ENCODE measurements around the gene DLGAP1.

DLGAP1 gene

GRCh38 chr18:3885209-3885792 is 569.8 kb downstream of the DLGAP1 start:
- DNase-seq: no peak

GRCh38 chr18:3879836-3880120 is 575.3 kb downstream of the DLGAP1 start:
- no peak for DNase-seq

DNA sequence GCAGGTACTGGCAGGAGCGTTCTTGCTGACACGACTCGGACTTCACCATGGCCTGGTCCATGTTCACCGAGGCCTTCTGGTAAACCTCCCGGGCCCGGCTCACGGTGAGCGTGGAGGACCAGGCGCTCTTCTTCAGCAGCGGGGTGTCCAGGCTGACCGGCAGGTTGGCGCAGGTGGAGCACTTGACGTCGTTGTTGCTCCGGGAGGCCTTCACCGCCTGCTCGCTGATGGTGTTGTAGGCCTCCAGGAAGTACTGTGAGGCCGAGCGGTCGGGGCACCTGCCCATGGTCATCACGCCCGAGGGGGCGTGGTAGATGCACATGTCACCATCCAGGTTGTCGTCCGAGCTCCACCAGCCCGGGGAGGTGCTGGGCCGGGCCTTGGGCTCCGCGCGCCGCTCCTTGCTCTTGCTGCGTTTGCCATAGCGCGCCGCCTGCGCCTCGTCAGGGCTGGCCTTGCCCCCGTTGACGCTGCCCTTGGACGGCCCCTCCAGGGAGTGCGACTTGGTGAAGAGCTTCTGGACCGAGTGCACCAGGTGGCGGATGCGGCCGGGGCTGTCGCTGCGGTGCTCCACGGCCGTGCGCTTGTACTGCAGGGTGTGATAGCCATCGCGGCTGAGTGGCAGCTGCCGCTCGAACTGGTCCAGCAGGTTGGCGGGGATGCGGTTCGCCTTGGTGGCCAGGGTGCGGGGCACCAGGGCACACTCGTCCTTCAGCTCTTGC is 575.8 kb downstream of the DLGAP1 start:
- DNase-seq: no peak

DNA sequence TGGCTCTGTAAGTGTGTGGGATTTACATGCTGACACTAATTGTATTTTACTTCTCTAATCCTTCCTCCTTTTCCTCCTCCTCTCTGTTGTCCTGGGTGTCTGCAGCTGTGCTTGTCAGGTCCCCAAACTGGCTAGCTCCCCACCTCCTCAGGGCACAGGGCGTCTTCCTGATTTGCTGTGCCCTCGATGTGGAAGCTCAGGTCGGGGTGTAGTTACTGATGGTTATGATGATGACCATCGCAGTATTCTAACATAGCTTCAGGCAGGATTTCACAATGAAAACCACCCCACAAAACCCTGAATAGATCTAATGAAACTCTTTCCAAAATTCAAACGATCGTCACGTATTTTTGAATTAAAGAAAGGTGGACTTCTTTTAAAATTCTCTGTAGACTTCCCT is 576.7 kb downstream of the DLGAP1 start:
- no peak for DNase-seq

DNA sequence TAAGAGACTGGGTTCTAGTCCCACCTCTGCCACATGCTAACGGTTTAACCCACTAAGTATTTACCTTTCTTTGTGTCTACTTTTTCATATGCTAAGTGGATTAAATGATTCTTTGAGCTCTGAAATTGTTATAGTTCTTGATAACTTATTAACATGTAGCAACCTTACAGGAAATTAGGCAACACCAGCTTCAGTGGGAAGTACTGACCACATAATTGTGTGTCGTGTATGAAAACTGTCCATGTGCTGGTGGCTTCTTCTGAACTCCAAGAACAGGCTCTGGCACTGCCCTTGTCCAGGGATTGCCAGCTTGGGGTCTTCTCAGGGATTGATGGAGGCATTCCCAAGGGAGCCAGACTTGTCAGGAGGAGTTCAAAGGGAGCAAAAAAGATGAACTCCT is 577.4 kb downstream of the DLGAP1 start:
- DNase-seq: no peak

DNA sequence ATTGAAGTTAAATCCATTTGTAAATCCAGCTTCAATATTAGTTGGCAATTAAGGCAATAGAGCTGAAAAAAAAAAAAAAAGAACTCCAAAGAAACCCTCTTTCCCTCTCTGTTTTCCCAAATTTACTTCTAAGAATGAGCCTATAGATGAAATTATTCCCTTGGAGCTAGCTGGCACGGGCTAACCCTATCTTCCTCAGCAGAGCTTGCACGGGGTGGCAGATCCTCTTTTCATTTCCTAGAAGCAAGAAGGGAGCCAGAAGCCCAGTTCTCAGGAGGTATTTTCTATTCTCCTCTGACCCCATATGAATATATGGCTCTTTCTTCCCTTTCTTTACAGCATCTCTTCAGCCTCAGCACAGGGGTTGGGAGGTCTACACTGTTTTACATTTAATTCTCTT is 579.1 kb downstream of the DLGAP1 start:
- DNase-seq: no peak

DNA sequence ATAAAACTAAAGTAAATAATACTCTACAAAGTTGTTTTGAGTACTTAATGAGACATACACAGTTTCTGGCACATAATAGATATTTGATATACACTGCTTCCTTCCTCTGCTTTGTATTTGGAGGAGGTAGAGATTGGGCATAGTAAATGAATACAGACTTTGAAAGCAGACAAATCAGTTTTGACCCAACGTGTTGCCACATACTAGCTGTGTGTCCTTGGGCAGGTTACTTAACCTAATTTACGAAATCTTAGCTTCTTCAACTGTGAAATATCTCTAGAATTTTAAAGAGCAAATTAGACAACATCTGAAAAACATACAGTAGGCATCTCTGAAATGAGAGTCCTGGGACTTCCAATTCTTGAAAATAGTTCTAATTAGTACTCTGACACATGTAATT is 579.7 kb downstream of the DLGAP1 start:
- no peak for DNase-seq

DNA sequence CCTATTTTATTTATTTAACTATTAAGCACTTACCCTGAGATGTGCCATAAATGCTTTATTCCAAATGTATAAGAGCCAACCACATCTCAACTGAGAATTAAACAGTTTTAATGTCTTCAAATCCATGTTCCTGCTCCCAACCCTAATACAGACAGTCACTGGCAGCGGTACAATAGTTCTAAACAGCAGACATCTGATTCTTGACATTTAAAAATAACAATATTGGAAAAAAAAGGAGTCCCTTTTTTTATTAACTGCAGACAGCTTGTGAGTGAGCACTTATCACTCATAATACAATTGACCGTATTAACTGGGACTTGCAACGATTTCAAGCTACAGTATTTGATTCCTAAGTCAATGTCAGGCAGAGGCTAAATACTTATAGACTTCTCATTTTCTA is 580.5 kb downstream of the DLGAP1 start:
- no peak for DNase-seq

DNA sequence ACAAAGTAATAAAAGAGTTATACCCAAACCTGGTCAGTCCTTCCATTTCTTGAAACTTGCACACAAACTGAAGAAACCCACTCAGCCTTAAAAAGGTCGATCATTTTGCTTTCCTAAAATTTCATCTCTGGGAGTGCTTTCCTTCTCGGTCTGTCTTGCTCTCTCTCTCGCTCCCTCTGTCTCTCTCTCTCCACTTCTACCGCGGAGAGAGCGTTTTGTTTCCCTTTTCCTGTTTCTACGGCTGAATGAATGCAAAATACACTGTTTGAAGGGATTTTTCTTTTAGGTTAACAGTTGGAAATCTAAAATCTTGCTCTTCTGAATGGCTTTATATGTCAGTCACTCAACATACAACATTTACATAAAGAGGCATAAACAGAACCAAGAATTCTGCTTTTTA is 581.0 kb downstream of the DLGAP1 start:
- DNase-seq: no peak

DNA sequence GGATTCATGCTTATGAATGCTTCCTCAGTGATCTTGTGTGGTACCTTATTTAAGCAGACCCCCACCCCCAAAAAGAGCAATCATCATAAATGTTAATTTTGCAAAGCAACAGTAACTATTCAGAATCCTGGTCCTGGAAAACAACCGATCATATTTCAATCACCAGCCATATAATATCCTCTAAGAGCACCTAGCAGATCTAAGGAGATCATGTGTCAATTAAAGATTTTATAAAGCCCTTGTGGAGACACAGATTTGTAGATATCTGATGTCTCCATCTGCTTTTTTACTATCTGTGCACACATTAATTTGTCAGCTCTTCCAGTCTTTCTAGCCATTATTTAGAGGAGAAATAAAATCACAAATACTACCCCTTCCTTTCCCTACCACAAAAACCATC is 581.4 kb downstream of the DLGAP1 start:
- DNase-seq: no peak

DNA sequence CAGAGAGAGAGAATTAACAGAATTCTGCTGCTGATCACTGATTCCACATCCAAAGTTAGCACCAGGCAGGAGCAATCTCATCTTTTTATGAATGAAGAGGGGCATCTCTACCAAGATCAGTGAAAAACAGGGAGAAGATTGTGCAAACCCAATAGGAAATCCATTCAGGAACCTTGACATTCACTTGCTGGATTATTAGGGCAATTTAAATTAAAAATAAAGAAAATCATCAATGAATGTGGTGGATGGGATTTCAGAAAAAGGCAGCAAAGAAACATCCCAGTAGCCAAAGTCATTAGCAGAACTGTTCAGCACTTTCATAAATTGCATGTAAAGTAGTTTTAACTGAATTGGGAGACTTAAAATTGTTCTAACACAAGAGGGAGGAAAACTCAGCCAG is 581.9 kb downstream of the DLGAP1 start:
- DNase-seq: no peak

- DNase-seq: no peak
Measured at GRCh38 chr18:3872641-3873040, 582.5 kb downstream of the DLGAP1 start.

DNA sequence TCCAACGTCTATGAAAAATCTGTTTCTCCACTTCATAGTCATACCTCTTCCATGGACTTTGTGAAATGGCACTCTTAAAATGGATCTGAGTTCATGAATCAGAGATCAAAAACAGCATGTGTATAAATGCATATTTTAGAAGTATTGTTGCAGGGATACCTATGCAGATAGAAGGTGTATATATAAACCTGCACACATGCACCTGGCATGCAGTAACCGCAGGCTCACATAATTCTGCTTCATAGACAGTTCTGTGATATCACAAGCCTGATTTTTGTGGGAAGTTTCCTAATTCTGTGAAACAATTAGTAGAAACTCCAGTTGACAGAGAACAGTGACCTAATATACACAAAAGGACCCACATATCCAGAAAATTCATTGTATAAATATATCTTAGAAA is 583.4 kb downstream of the DLGAP1 start:
- no peak for DNase-seq

DNA sequence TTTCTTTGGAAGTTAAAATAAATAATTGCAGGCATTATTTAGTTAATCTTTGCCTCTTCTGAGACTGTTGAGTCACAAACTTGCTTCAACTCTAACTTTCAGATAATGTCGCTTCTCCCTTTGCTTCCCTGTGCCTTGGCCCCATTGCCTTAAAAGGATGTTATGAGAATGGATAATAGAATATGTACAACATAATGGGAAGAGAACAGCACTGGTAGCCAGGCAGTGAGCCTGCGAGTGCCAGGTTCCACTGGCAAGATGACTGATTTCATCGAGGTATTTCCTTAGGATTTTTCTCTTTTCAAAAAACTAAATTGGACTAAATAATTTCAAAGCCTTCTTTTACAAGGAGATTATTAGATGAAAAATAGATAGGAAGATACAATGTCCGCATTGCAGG is 584.2 kb downstream of the DLGAP1 start:
- DNase-seq: no peak

GRCh38 chr18:3869848-3870247 is 585.3 kb downstream of the DLGAP1 start:
- DNase-seq: no peak

DNA sequence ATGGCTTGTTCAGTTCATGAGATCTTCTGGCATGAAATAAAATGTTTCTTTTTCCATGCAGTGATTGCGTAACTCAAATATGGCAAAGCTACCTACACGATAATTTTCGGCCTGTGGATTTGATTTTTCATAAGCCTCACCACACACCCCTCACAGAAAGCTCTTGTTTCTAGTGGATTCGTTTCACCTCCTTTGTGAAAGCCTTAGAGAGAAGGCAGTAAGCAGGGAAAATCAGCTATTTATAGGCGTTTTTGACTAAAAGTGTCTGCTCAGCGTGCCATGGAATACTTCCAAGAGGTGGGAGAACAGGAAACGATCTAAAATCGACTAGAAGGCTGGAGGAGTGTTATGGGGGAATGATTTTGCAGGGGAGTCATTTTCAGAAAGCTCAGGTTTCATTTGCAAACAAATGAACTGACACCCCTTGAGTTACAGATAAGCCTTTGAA is 587.2 kb downstream of the DLGAP1 start:
- DNase-seq: no peak

GRCh38 chr18:3867236-3867635 is 587.9 kb downstream of the DLGAP1 start:
- no peak for DNase-seq

DNA sequence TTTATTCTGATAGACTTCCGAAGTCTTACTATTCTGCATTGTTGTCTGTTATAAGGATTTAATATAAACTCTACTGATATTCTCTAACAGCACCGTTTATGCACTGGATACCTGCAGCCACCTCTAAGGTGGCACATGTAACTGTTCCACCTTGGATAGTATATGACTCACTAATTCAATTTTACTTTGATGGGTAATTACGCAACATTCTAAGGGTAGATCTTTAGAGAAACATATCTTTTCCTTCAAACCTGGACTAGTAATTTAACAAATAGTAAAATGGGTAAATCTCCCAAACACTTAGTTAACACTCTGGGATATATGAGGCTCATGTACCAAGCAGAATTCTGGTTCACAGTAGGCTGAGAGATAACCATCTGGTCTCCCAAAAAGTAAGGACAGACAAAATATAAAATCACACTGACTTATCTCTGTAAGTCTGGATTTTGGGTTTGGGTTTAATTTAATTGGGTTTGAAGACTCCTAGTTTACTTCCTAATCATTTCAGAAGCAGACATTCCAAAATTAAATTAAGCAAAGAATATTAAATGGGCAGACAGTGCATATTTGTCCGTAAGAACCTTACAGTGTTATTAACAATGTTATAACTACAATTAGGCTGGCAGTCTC is 590.3 kb downstream of the DLGAP1 start:
- DNase-seq: no peak

DNA sequence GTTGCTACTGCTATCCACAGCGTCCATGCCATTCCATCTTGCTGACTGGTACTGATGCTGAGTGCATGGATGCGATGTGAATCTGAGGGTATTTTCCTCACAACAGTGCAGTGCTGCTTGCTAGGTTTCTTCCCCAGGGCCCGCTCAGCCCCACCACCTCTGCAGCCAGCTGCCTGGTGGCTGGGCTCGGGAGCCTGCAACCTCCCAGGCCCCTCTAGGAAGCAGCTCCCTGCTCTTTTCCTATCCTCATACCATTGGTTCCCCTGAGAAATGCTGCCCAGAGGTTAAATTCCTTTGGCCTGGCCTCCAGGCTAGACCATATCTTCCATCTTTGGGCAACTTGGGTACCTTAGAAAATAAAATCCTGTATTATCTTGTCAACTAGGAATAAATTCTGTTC is 591.5 kb downstream of the DLGAP1 start:
- DNase-seq: no peak

- no peak for DNase-seq
Measured at GRCh38 chr18:3863006-3863405, 592.1 kb downstream of the DLGAP1 start.

DNA sequence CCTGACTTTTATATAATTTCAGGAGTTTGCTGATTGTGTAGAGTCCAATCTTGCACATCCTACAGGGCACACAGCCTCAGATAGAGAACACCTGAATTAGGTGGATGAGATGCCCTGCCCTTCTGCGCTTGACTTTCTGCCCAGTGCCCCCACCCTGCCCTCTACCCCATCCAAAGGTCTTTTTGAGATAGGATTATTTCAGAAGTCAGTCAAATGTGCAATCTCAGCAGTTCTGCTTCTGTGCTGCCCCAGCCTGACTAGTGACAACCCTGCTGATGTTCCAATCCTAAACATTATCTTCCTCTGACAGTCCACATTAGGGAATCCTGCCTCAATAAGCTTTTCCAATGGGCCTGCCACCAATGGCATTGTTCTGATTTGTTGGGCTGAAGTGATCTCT is 593.6 kb downstream of the DLGAP1 start:
- DNase-seq: no peak

DNA sequence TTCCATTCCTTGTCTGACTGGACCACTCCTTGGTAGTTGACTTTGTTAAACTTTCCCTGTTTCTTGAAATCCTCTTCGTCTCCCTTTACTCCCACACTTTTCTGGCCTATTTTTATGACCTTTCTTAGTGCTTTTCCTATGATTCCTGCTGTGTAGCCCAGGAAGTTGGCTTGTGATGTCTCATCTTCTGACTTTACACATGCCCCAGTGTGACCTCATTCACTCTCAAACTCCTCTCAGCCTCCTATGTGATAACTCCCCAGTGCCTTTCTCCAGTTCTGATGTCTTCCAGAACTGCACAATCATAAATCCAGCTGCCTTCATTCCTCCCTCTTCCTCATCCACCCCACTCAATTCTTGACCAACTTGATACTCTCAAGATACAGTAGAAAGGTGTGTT is 597.6 kb downstream of the DLGAP1 start:
- DNase-seq: no peak

DNA sequence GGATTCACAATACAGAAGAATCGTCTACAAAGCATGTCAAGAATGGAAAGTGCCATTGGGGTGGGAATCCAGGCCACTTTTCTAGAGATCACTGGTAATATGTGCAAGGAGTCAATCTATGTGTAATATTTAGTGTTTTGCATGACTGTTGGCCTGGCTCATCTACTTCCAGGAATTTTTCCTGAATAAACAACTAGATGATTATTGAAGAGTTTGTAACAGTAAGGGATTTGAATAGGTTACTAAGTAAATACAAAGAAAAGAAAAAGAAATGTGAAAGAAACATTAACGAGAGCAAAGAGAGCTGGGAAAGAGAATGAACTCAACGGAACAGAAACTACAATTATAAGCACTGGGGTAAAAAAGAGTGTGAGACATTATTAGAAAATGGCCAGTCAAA is 599.1 kb downstream of the DLGAP1 start:
- DNase-seq: no peak

- no peak for DNase-seq
Measured at GRCh38 chr18:3852321-3852720, 602.8 kb downstream of the DLGAP1 start.

DNA sequence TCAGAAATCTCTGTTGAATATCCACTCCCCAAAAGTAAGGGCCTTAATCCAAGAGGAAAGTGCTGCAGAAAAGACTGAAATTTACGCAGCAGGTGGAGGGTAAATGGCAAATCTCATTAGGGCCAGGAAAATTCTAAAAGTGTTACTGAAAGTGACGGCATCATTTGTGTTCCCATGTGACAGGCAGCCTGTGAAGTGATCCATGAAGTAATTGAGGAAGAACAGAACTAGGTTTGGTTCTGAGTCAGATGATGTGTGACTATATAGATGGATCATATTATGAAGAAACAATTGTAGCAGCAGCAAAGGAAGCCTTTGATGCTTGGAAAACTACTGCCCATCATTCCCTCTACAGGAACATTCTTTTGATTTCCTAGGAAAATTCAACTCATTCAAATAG is 603.9 kb downstream of the DLGAP1 start:
- DNase-seq: no peak

Data from CD4-positive, alpha-beta T cell treated with Interleukin-21 for 1 hour (primary cell).